ENCODE data around the gene FHIT.

The FHIT gene

DNA sequence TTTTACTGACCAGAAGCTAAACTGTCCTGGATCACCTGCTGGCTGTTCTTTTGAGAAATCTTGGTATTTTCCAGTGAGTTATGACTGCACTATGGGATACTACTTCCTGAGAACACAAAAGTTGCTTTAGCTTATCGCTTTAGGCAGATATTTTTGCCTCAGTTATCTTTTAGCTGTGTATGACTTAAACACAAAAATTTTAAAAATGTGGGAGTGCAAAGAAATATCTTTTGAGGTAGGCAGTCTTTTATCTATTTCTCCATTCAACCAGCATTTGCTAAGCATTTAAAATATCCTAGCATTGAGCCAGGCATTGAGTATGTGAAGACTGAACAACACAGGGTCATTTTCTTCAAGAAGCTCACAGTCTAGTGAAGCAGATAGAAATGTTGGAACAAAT lies 981.9 kb downstream of the FHIT start:
- H3K4me3 ChIP-seq (ENCODE audit: low read depth, low read length) = no peak overlapping the region
- TF ChIP-seq, protein P1, sequence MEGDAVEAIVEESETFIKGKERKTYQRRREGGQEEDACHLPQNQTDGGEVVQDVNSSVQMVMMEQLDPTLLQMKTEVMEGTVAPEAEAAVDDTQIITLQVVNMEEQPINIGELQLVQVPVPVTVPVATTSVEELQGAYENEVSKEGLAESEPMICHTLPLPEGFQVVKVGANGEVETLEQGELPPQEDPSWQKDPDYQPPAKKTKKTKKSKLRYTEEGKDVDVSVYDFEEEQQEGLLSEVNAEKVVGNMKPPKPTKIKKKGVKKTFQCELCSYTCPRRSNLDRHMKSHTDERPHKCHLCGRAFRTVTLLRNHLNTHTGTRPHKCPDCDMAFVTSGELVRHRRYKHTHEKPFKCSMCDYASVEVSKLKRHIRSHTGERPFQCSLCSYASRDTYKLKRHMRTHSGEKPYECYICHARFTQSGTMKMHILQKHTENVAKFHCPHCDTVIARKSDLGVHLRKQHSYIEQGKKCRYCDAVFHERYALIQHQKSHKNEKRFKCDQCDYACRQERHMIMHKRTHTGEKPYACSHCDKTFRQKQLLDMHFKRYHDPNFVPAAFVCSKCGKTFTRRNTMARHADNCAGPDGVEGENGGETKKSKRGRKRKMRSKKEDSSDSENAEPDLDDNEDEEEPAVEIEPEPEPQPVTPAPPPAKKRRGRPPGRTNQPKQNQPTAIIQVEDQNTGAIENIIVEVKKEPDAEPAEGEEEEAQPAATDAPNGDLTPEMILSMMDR (IDR thresholded peaks at IDR 0.05; ENCODE audit: low read depth, low read length, missing control alignments) = no peak
- no peak for DNase-seq (ENCODE audit: low read depth)

DNA sequence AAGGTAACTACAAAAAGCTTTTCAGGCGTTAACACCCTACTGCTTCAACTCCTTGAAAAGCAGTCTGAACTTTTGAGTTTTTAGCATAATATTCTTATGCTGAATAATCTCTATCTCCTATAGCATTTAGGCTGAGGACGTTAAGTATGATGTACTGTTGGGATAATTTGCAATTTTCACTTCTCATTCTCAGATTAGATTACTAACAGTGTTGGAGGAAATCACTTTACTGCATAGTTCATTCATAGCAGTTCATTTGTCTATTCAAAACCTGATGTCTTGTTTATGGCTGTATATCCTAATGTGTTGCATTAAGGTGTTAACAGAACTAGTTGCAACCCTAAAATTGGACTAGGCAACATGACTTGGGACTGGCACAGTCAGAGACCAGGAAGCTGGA lies 983.1 kb downstream of the FHIT start:
- TF ChIP-seq, protein P1 (IDR thresholded peaks at IDR 0.05; ENCODE audit: low read depth, low read length, missing control alignments) = no peak
- DNase-seq (ENCODE audit: low read depth) = no peak
- H3K4me3 ChIP-seq (ENCODE audit: low read depth, low read length) = no peak overlapping the region

DNA sequence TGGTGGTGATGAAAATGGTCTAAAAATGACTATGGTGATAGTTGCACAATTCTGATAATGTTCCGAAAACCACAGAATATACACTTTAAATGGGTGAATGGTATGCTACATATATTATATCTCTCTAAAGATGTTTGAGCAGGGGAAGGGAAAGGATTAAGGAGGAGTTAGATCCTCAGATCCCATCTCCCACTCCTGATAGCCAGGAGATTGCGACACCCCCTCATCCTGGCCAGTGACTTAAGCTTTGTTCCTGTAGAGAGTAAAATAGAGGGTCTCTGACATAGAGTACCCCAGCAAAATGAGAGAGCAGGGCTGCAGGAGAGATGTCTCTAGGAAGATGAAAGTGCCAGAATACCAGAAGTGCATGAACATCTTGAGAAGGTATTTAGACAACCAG lies 984.8 kb downstream of the FHIT start:
- TF ChIP-seq, protein P1 (IDR thresholded peaks at IDR 0.05; ENCODE audit: low read depth, low read length, missing control alignments) = no peak
- no peak overlapping the region for H3K4me3 ChIP-seq (ENCODE audit: low read depth, low read length)
- DNase-seq (ENCODE audit: low read depth) = no peak

DNA sequence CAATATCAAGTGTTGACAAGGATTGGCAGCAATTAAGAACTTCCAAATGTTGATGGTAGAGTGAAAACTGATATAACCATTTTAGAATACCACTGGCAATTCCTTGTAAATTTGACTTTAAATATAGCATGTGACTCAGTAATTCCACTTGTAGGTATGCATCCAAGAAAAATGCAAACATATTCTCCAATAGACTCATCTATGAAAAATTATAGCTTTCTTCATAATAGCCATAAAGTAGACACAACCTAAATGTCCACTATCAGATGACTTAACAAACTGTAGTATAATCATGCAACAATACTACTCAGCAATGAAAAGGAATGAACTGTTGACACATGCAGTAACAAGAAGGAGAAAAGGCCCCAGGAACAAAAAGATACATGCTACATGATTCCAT lies 988.1 kb downstream of the FHIT start:
- no peak for DNase-seq (ENCODE audit: low read depth)
- TF ChIP-seq, protein P1 (IDR thresholded peaks at IDR 0.05; ENCODE audit: low read depth, low read length, missing control alignments) = no peak
- H3K4me3 ChIP-seq (ENCODE audit: low read depth, low read length) = no peak overlapping the region

DNA sequence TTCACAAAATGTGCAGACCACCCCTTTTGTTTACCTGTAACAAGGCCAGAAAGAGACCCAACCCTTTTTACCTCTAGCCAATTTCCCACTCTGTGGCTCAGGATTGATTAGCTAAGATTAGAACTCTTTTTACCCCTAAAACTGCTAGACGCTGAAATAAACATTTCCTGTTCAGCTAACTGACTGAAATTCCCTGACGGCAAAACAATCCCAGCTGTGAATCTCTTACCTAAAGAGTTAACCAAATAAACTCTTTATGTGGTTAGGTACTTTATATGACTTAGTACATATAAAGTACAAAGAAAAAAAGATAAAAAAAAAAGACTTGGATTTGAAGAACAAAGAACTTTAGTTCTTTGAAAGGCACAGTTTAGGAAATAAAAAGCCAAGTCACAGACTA lies 988.7 kb downstream of the FHIT start:
- no peak for DNase-seq (ENCODE audit: low read depth)
- no peak overlapping the region for H3K4me3 ChIP-seq (ENCODE audit: low read depth, low read length)
- TF ChIP-seq, protein P1 (IDR thresholded peaks at IDR 0.05; ENCODE audit: low read depth, low read length, missing control alignments) = no peak

DNA sequence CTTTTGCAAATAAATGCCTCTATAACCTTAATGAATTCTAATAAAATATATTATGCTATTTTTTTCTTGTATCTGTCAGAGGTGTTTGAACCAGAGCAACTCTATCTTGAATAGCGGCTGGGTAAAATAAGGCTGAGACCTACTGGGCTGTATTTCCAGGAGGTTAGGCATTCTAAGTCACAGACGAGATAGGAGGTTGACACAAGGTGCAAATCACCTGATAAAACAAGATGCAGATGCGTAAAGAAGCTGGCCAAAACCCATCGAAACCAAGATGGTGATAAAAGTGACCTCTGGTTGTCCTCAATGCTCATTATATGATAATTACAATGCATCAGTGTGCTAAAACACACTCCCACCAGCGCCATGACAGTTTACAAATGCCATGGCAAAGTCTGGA lies 990.7 kb downstream of the FHIT start:
- no peak overlapping the region for H3K4me3 ChIP-seq (ENCODE audit: low read depth, low read length)
- TF ChIP-seq, protein P1 (IDR thresholded peaks at IDR 0.05; ENCODE audit: low read depth, low read length, missing control alignments) = no peak
- DNase-seq (ENCODE audit: low read depth) = no peak

DNA sequence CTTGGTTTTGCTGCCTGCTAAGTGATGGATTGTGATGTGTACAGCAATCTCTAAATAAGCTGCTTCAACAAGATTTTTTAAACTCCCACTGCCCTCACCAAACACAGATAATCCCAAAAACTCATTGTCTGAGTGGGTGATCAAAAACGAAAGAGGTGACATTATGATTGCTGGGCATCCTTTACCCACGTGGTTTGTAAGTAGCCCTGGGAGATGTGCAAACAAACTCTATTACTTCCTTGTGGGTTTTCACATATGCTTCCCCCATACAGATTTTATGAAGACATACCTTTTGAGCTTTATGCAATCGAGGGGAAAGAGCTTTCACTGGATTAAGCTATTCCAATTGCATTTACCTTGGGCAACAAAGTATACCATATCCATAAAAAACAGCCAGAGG lies 1000.4 kb downstream of the FHIT start:
- no peak for DNase-seq (ENCODE audit: low read depth)

More for the DNA sequence above, 1000.4 kb downstream of the FHIT start:
- TF ChIP-seq, protein P1 (IDR thresholded peaks at IDR 0.05; ENCODE audit: low read depth, low read length, missing control alignments) = no peak
- no peak overlapping the region for H3K4me3 ChIP-seq (ENCODE audit: low read depth, low read length)
